Fibroblast of the aortic adventitia (primary cell): Measurements from ENCODE around the gene CXCL16. TPM values are rescaled to one million over a fixed set of nuclear protein-coding genes. Genes with fewer than 3 reads are reported as not detected.
"Not testable (repeated sequence)": the region's sequence is repeated elsewhere in the genome, so short reads cannot be mapped to it uniquely, and the experiment has no call there.

Experiments used
- DNase-seq: peaks from one replicate; pipeline ENCODE4 v3.0.0-alpha.2; 2010; ENCODE audit warnings: low read depth
- H3K4me3 ChIP-seq: 2 replicates; pipeline ENCODE4 v1.5.1; 2011; ENCODE audit warnings: low read depth, mild to moderate bottlenecking, control low read depth, low read length, moderate library complexity
- CTCF ChIP-seq: IDR thresholded peaks from 2 replicates; pipeline ENCODE4 v1.5.1; 2011; ENCODE audit warnings: mild to moderate bottlenecking, low read length, control low read depth, inconsistent platforms; ENCODE audit not compliant: insufficient read depth
- total RNA-seq: library from RNA; depleted of rRNA; stranded (reverse); fragments of >200 nt; gene quantifications from 2 replicates; pipeline ENCODE4 v1.2.3, GENCODE V29; 2012; ENCODE audit warnings: low replicate concordance

CXCL16 gene
- total RNA-seq, 1 donor, result 2.6 TPM

- no peak overlapping the region for H3K4me3 ChIP-seq
- no peak for TF ChIP-seq CTCF
- no peak for DNase-seq
Measured at GRCh38 chr17:4701116-4701515, 38.6 kb downstream of the CXCL16 start.

GRCh38 chr17:4699401-4700056 is 40.2 kb downstream of the CXCL16 start:
- not testable (repeated sequence) for H3K4me3 ChIP-seq, DNase-seq

GRCh38 chr17:4696437-4696805 is 43.3 kb downstream of the CXCL16 start:
- no peak overlapping the region for H3K4me3 ChIP-seq
- no peak for TF ChIP-seq CTCF
- no peak for DNase-seq

GRCh38 chr17:4693416-4693815 is 46.3 kb downstream of the CXCL16 start:
- no peak for TF ChIP-seq CTCF
- no peak for DNase-seq
- no peak overlapping the region for H3K4me3 ChIP-seq

- H3K4me3 ChIP-seq, result no peak overlapping the region
- DNase-seq, result no peak
- TF ChIP-seq CTCF, result no peak
Measured at GRCh38 chr17:4691686-4692085, 48.0 kb downstream of the CXCL16 start.

- no peak for TF ChIP-seq CTCF
- H3K4me3 ChIP-seq, result no peak overlapping the region
- DNase-seq, result no peak
Measured at GRCh38 chr17:4690745-4691144, 49.0 kb downstream of the CXCL16 start.

- not testable (repeated sequence) for DNase-seq, H3K4me3 ChIP-seq
Measured at GRCh38 chr17:4689872-4690271, 49.9 kb downstream of the CXCL16 start.

GRCh38 chr17:4683739-4684138 is 56.0 kb downstream of the CXCL16 start:
- not testable (repeated sequence) for H3K4me3 ChIP-seq
- DNase-seq, result peak; percentile 50

Other genes with a start within 250 kb of the CXCL16 start
- gene SPNS2, start 241.0 kb downstream of the CXCL16 start, total RNA-seq, result 0.16 and 0.27 TPM in 2 replicates
- 51.0 and 55.8 TPM in 2 replicates for gene MYBBP1A, start 184.5 kb downstream of the CXCL16 start, total RNA-seq
- not detected in 2 replicates for gene GGT6, start 179.4 kb downstream of the CXCL16 start, total RNA-seq
- gene SMTNL2, start 155.4 kb downstream of the CXCL16 start, total RNA-seq, result 0.16 TPM in 1 of 2 replicates, not detected in the other
- 0.98 TPM in 1 of 2 replicates, not detected in the other for gene ALOX15, start 98.2 kb downstream of the CXCL16 start, total RNA-seq
- 31.7 and 35.1 TPM in 2 replicates for gene PELP1, start 35.8 kb downstream of the CXCL16 start, total RNA-seq
- 8.9 and 13.3 TPM in 2 replicates for gene ARRB2, start 29.3 kb downstream of the CXCL16 start, total RNA-seq
- gene MED11, start 8.5 kb downstream of the CXCL16 start, total RNA-seq, result 12.4 and 14.1 TPM in 2 replicates
- gene ZMYND15, start 95 bp downstream of the CXCL16 start, total RNA-seq, result 0.18 TPM in 1 of 2 replicates, not detected in the other
- not detected in 2 replicates for gene TM4SF5, start 32.0 kb upstream of the CXCL16 start, total RNA-seq
- gene VMO1, start 46.4 kb upstream of the CXCL16 start, total RNA-seq, result 0.27 and 4.9 TPM in 2 replicates
- not detected in 2 replicates for gene GLTPD2, start 49.0 kb upstream of the CXCL16 start, total RNA-seq
- 97.2 and 134 TPM in 2 replicates for gene PSMB6, start 56.2 kb upstream of the CXCL16 start, total RNA-seq
- 14.4 and 18.4 TPM in 2 replicates for gene PLD2, start 67.2 kb upstream of the CXCL16 start, total RNA-seq
- 38.4 and 48.5 TPM in 2 replicates for gene MINK1, start 93.4 kb upstream of the CXCL16 start, total RNA-seq
- 3.8 and 4.5 TPM in 2 replicates for gene C17orf107, start 159.6 kb upstream of the CXCL16 start, total RNA-seq
- 0.33 and 4.9 TPM in 2 replicates for gene CHRNE, start 163.2 kb upstream of the CXCL16 start, total RNA-seq
- not detected in 2 replicates for gene GP1BA, start 192.3 kb upstream of the CXCL16 start, total RNA-seq
- 28.3 and 49.9 TPM in 2 replicates for gene SLC25A11, start 200.1 kb upstream of the CXCL16 start, total RNA-seq
- gene RNF167, start 200.3 kb upstream of the CXCL16 start, total RNA-seq, result 17.2 and 26.4 TPM in 2 replicates
- gene PFN1, start 208.6 kb upstream of the CXCL16 start, total RNA-seq, result 507 and 514 TPM in 2 replicates
- 2.8 and 4.7 TPM in 2 replicates for gene ENO3, start 211.2 kb upstream of the CXCL16 start, total RNA-seq
- 29.2 and 59.5 TPM in 2 replicates for gene SPAG7, start 227.9 kb upstream of the CXCL16 start, total RNA-seq
- 12.1 and 21.1 TPM in 2 replicates for gene CAMTA2, start 247.7 kb upstream of the CXCL16 start, total RNA-seq